SK-N-SH (cell line): ENCODE data around the gene DPF3. TPM values are rescaled to one million over a fixed set of nuclear protein-coding genes. Genes with fewer than 3 reads are reported as not detected.

Experiments used
- CTCF ChIA-PET: fragments of 300-600, 350-600 bp; formaldehyde crosslinking; extraction: SDS; loops from one replicate; lab custom pipeline; 2021; lab: Yijun Ruan, JAX
- POLR2A ChIA-PET: fragments of 350-600 bp; sonication (Branson Sonifier 250); formaldehyde crosslinking; extraction: SDS; loops from one replicate; lab custom pipeline; 2020; ENCODE audit warnings: antibody characterized with exemption, inconsistent platforms; lab: Yijun Ruan, JAX
- DNase-seq: peaks from one replicate; pipeline ENCODE4 v3.0.0; 2012
- H2AFZ ChIP-seq: fragments of 200-600 bp; sonication (generic); 2 replicates; pipeline ENCODE4 v1.8.1; 2016; ENCODE audit warnings: antibody characterized with exemption, mild to moderate bottlenecking, low read depth
- H3F3A ChIP-seq: fragments of 200-600 bp; sonication (generic); replicated peaks from 2 replicates; pipeline ENCODE3; 2016; ENCODE audit warnings: antibody characterized with exemption, mild to moderate bottlenecking; ENCODE audit not compliant: insufficient read depth
- H3K27ac ChIP-seq, 2 experiments: fragments of 200-500 bp in 1 of 2; fragments of 200-600 bp in 1 of 2; sonication (Bioruptor generic) in 1 of 2; sonication (generic), shearing (Covaris generic) in 1 of 2; 2 replicates each; pipeline versions ENCODE4 v1.5.1 to v1.6.1; 2014 to 2016; ENCODE audit warnings: low read depth in 2 of 2, inconsistent platforms in 1 of 2, low read length in 1 of 2, mild to moderate bottlenecking in 1 of 2, mixed read lengths in 1 of 2
- H3K27me3 ChIP-seq: fragments of 200-600 bp; sonication (generic), shearing (Covaris generic); 2 replicates; pipeline ENCODE4 v1.6.1; 2016; ENCODE audit warnings: mixed run types; ENCODE audit not compliant: insufficient read depth
- H3K36me3 ChIP-seq, 2 experiments: fragments of 200-500 bp in 1 of 2; fragments of 200-600 bp in 1 of 2; sonication (Bioruptor generic) in 1 of 2; sonication (generic) in 1 of 2; replicated peaks in 1 of 2; 2 replicates each; pipeline versions ENCODE3 to v1.5.1; 2014 to 2016; ENCODE audit warnings: low read length in 1 of 2, mild to moderate bottlenecking in 1 of 2; ENCODE audit not compliant: insufficient read depth in 2 of 2, control insufficient read depth in 1 of 2
- H3K4me1 ChIP-seq, 2 experiments: fragments of 200-500 bp in 1 of 2; fragments of 200-600 bp in 1 of 2; sonication (Bioruptor generic) in 1 of 2; sonication (generic), shearing (Covaris generic) in 1 of 2; 2 replicates each; pipeline versions ENCODE4 v1.5.1 to v1.6.1; 2014 to 2016; ENCODE audit warnings: low read depth in 1 of 2, low read length in 1 of 2, mixed run types in 1 of 2; ENCODE audit not compliant: insufficient read depth in 2 of 2, control insufficient read depth in 1 of 2
- H3K4me2 ChIP-seq: fragments of 200-600 bp; sonication (generic), shearing (Covaris generic); 2 replicates; pipeline ENCODE4 v1.6.1; 2017; ENCODE audit warnings: mixed run types
- H3K4me3 ChIP-seq, 2 experiments: fragments of 200-500 bp in 1 of 2; fragments of 200-600 bp in 1 of 2; sonication (Bioruptor generic) in 1 of 2; sonication (generic), shearing (Covaris generic) in 1 of 2; 2 replicates each; pipeline versions ENCODE4 v1.5.1 to v1.8.1; 2014 to 2016; ENCODE audit warnings: low read depth in 2 of 2, inconsistent platforms in 1 of 2, low read length in 1 of 2, mild to moderate bottlenecking in 1 of 2, mixed read lengths in 1 of 2, moderate library complexity in 1 of 2
- H3K79me2 ChIP-seq: fragments of 200-600 bp; sonication (generic); 2 replicates; pipeline ENCODE4 v1.8.1; 2017; ENCODE audit warnings: mild to moderate bottlenecking; ENCODE audit not compliant: insufficient read depth
- H3K9ac ChIP-seq: fragments of 200-600 bp; sonication (generic); 2 replicates; pipeline ENCODE4 v1.6.1; 2017; ENCODE audit warnings: mixed run types
- H3K9me2 ChIP-seq: fragments of 200-600 bp; sonication (generic); 2 replicates; pipeline ENCODE4 v1.6.1; 2017; ENCODE audit warnings: mixed run types
- H3K9me3 ChIP-seq: fragments of 200-600 bp; sonication (generic); 2 replicates; pipeline ENCODE4 v1.6.1; 2017; ENCODE audit warnings: mixed run types, mild to moderate bottlenecking, moderate library complexity
- H4K20me1 ChIP-seq: fragments of 200-600 bp; sonication (generic); 2 replicates; pipeline ENCODE4 v1.6.1; 2017; ENCODE audit warnings: mild to moderate bottlenecking, mixed run types; ENCODE audit not compliant: insufficient read depth
- CHD2 ChIP-seq: fragments of 150-350 bp; IDR thresholded peaks from 2 replicates; pipeline ENCODE4 v1.6.1; 2018; ENCODE audit warnings: low read length; ENCODE audit not compliant: partially characterized antibody
- EP300 ChIP-seq, 2 experiments: IDR thresholded peaks; 2 replicates each; pipeline versions ENCODE4 v1.4.0 to v1.6.1; 2012; ENCODE audit warnings: borderline replicate concordance in 1 of 2, low read depth in 1 of 2, low read length in 1 of 2
- FOSL2 ChIP-seq: IDR thresholded peaks from 2 replicates; pipeline ENCODE4 v1.4.0; 2012; ENCODE audit warnings: low read depth, mild to moderate bottlenecking, moderate library complexity, borderline replicate concordance
- FOXM1 ChIP-seq: IDR thresholded peaks from 2 replicates; pipeline ENCODE4 v1.4.0; 2012; ENCODE audit warnings: low read depth, mild to moderate bottlenecking
- IRF3 ChIP-seq: fragments of 150-350 bp; IDR thresholded peaks from 2 replicates; pipeline ENCODE4 v1.6.1; 2016; ENCODE audit warnings: mild to moderate bottlenecking, low read depth, low read length
- MAX ChIP-seq: IDR thresholded peaks from 2 replicates; pipeline ENCODE4 v1.4.0; 2012; ENCODE audit warnings: low read depth
- MEF2A ChIP-seq: IDR thresholded peaks from 2 replicates; pipeline ENCODE4 v1.4.0; 2012; ENCODE audit warnings: low read depth, borderline replicate concordance
- NFIC ChIP-seq: IDR thresholded peaks from 2 replicates; pipeline ENCODE4 v1.4.0; 2012; ENCODE audit warnings: borderline replicate concordance
- USF1 ChIP-seq: IDR thresholded peaks from 2 replicates; pipeline ENCODE4 v1.4.0; 2012; ENCODE audit warnings: low read depth, borderline replicate concordance
- whole genome bisulfite sequencing: methylation state at CpG from one replicate; pipeline ENCODE4 v1.1.6; 2017; ENCODE audit warnings: low lambda C conversion rate; 5-methylcytosine and 5-hydroxymethylcytosine counted together
- polyA plus RNA-seq, 3 experiments: library from polyadenylated mRNA; depleted of rRNA; stranded (reverse); fragments of >200 nt; gene quantifications; 2 replicates each; pipeline ENCODE4 v1.2.3, GENCODE V29; 2012

Gene DPF3
- polyA plus RNA-seq, 1 of the 3 experiments (the other 2 are of a cell fraction), result 2.8 TPM

- no peaks in the 10 kb centered on the region for H3K79me2 ChIP-seq
- POLR2A ChIA-PET, result no interaction called here
- H3F3A ChIP-seq, result no peaks in the 10 kb centered on the region
- H3K9me2 ChIP-seq, result no peaks in the 10 kb centered on the region
- no peak overlapping the region for H3K27ac ChIP-seq
- CTCF ChIA-PET, result interaction anchor here (0.6 to 10.8 kb wide), 40 partner anchors 10 to 405 kb away, joined by 3 to 339 read pairs (median 5); partner anchors contain the start of genes DCAF4 and DPF3
- DNase-seq, result no peak
- H3K4me1 ChIP-seq, result peaks cover 0 to 33% of the 10 kb centered on the region in 2 experiments; a peak in 1 of 4 replicates
- H3K4me2 ChIP-seq, result no peak overlapping the region
- WGBS, result 0% methylated on average over 1 of the region's 1 CpG
- TF ChIP-seq FOSL2 (no peak), CHD2 (no peak), IRF3 (no peak), MAX (no peak), MEF2A (no peak), EP300 (IDR thresholded peaks at IDR 0.05; ENCODE audit: borderline replicate concordance in 1 of 2, low read depth in 1 of 2, low read length in 1 of 2) (no peak), NFIC (no peak), FOXM1 (no peak), USF1 (no peak)
- H3K36me3 ChIP-seq, result no peaks in the 10 kb centered on the region
- no peaks in the 10 kb centered on the region for H4K20me1 ChIP-seq
- no peaks in the 10 kb centered on the region for H3K9me3 ChIP-seq
- no peak overlapping the region for H2AFZ ChIP-seq
- H3K27me3 ChIP-seq, result no peaks in the 10 kb centered on the region
- H3K9ac ChIP-seq, result no peak overlapping the region
- no peak overlapping the region for H3K4me3 ChIP-seq
Observed at GRCh38 chr14:72904218-72904617, 10.3 kb upstream of the DPF3 start.

- H3K27ac ChIP-seq, result no peak overlapping the region
- no peaks in the 10 kb centered on the region for H3K9me3 ChIP-seq
Observed at GRCh38 chr14:72903716-72904115, 9.8 kb upstream of the DPF3 start.

More at GRCh38 chr14:72903716-72904115, 9.8 kb upstream of the DPF3 start:
- Histone ChIP-seq H3F3A (no peaks in the 10 kb centered on the region), H3K27me3 (no peaks in the 10 kb centered on the region), H3K4me3 (no peak overlapping the region), H4K20me1 (no peaks in the 10 kb centered on the region), H3K9ac (no peak overlapping the region), H3K4me2 (no peak overlapping the region), H3K9me2 (no peaks in the 10 kb centered on the region), H3K79me2 (no peaks in the 10 kb centered on the region), H3K4me1 (peaks cover 0 to 31% of the 10 kb centered on the region in 2 experiments; a peak in 1 of 4 replicates), H3K36me3 (no peaks in the 10 kb centered on the region), H2AFZ (no peak overlapping the region)
- 86% methylated on average over 1 of the region's 1 CpG for WGBS
- no peak for TF ChIP-seq FOXM1
- no peak for DNase-seq
- ChIA-PET CTCF (interaction anchor here (0.7 to 10.8 kb wide), 29 partner anchors 10 to 398 kb away, joined by 3 to 339 read pairs (median 6); partner anchors contain the start of genes DCAF4 and DPF3), POLR2A (no interaction called here)
